DND-41 (cell line): ENCODE data around the gene PGM2L1.
A peak's percentile ranks its signal among the peaks of the same experiment; 100 is the strongest.

Experiments
- ATAC-seq: fragments of 200-7000 bp; cut with Tn5 transposase; 3 replicates; pipeline ENCODE4 v1.9.1; 2021; ENCODE audit warnings: low read depth; ENCODE audit not compliant: insufficient read depth
- DNase-seq: peaks from one replicate; pipeline ENCODE4 v3.0.0-alpha.2; 2020
- H2AFZ ChIP-seq: 2 replicates; pipeline ENCODE4 v1.6.0; 2012; ENCODE audit warnings: low read depth, low read length
- H3K27ac ChIP-seq: 2 replicates; pipeline ENCODE4 v1.5.1; 2012; ENCODE audit warnings: low read length, inconsistent platforms
- H3K27me3 ChIP-seq: fragments of 200-600 bp; sonication (generic); 2 replicates; pipeline ENCODE4 v1.6.0; 2012; ENCODE audit warnings: low read length, mild to moderate bottlenecking, inconsistent platforms; ENCODE audit not compliant: insufficient read depth, poor library complexity
- H3K36me3 ChIP-seq: 2 replicates; pipeline ENCODE4 v1.5.1; 2012; ENCODE audit warnings: low read length, inconsistent platforms; ENCODE audit not compliant: insufficient read depth
- H3K4me1 ChIP-seq: 2 replicates; pipeline ENCODE4 v1.5.1; 2012; ENCODE audit warnings: mild to moderate bottlenecking, low read length; ENCODE audit not compliant: insufficient read depth
- H3K4me2 ChIP-seq: 2 replicates; pipeline ENCODE4 v1.6.0; 2012; ENCODE audit warnings: mild to moderate bottlenecking, moderate library complexity, low read length, inconsistent platforms; ENCODE audit not compliant: insufficient read depth
- H3K4me3 ChIP-seq, 2 experiments: fragments of 200-600 bp in 1 of 2; shearing (Covaris generic) in 1 of 2; 2 replicates each; pipeline ENCODE4 v1.5.1; 2012 to 2016; ENCODE audit warnings: inconsistent platforms in 2 of 2, low read length in 2 of 2, mild to moderate bottlenecking in 2 of 2, low read depth in 1 of 2, moderate library complexity in 1 of 2
- H3K79me2 ChIP-seq: 2 replicates; pipeline ENCODE4 v1.6.0; 2012; ENCODE audit warnings: low read length, inconsistent platforms; ENCODE audit not compliant: insufficient read depth
- H3K9ac ChIP-seq: 2 replicates; pipeline ENCODE4 v1.6.0; 2012; ENCODE audit warnings: low read depth, mild to moderate bottlenecking, inconsistent platforms, low read length, moderate library complexity
- H3K9me3 ChIP-seq: 2 replicates; pipeline ENCODE4 v1.5.1; 2012; ENCODE audit warnings: low read length, moderate library complexity, mild to moderate bottlenecking, inconsistent platforms; ENCODE audit not compliant: insufficient read depth, severe bottlenecking
- H4K20me1 ChIP-seq: 2 replicates; pipeline ENCODE4 v1.6.0; 2012; ENCODE audit warnings: low read length; ENCODE audit not compliant: insufficient read depth
- EZH2 ChIP-seq: IDR thresholded peaks from 3 replicates; pipeline ENCODE4 v1.6.1; 2012; ENCODE audit warnings: borderline replicate concordance, low read depth, mild to moderate bottlenecking, moderate library complexity, low read length, inconsistent platforms; ENCODE audit not compliant: severe bottlenecking
- TF ChIP-seq, protein P1 (sequence below): IDR thresholded peaks from 2 replicates; pipeline ENCODE4 v1.5.1; 2012; ENCODE audit warnings: borderline replicate concordance, low read length, moderate library complexity, mild to moderate bottlenecking; ENCODE audit not compliant: poor library complexity, severe bottlenecking; ENCODE audit errors: extremely low read depth

Gene PGM2L1

GRCh38 chr11:74397501-74398243 lies 561 bp downstream of the PGM2L1 start:
- H3K4me3 ChIP-seq: peak overlapping the region; percentile 78
- H3K9ac ChIP-seq: peak overlapping the region; percentile 78
- H3K4me2 ChIP-seq: peak overlapping the region; percentile 100
- H3K9me3 ChIP-seq: no peaks in the 10 kb centered on the region
- DNase-seq: peak; percentile 37
- H2AFZ ChIP-seq: peak overlapping the region; percentile 98
- ATAC-seq: peak; percentile 10; the same call in 1 of the 3 replicates
- H3K27ac ChIP-seq: peak overlapping the region; percentile 67
- H3K4me1 ChIP-seq: peaks cover 23% of the 10 kb centered on the region
- H3K36me3 ChIP-seq: no peaks in the 10 kb centered on the region; the same call in 1 of the 2 replicates
- no peaks in the 10 kb centered on the region for H4K20me1 ChIP-seq
- TF ChIP-seq EZH2: no peak
- TF ChIP-seq, protein P1, sequence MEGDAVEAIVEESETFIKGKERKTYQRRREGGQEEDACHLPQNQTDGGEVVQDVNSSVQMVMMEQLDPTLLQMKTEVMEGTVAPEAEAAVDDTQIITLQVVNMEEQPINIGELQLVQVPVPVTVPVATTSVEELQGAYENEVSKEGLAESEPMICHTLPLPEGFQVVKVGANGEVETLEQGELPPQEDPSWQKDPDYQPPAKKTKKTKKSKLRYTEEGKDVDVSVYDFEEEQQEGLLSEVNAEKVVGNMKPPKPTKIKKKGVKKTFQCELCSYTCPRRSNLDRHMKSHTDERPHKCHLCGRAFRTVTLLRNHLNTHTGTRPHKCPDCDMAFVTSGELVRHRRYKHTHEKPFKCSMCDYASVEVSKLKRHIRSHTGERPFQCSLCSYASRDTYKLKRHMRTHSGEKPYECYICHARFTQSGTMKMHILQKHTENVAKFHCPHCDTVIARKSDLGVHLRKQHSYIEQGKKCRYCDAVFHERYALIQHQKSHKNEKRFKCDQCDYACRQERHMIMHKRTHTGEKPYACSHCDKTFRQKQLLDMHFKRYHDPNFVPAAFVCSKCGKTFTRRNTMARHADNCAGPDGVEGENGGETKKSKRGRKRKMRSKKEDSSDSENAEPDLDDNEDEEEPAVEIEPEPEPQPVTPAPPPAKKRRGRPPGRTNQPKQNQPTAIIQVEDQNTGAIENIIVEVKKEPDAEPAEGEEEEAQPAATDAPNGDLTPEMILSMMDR: no peak
- H3K79me2 ChIP-seq: no peaks in the 10 kb centered on the region
- no peaks in the 10 kb centered on the region for H3K27me3 ChIP-seq

DNA sequence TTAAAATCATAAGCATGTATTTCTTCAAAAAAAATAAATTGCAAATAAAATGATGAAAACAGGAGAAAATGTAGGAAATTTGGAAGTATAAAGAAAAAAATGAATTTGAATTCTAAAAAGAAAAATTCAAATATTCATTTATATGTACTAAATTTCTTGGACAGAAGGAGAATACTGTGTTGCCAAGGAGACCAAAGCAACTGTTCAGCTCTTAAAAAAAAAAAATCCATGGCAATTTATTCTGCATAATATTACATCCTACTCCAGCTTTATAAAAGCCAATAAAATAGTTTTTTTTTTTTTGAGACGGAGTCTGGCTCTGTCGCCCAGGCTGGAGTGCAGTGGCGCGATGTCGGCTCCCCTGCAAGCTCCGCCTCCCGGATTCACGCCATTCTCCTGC lies 6.0 kb downstream of the PGM2L1 start:
- Histone ChIP-seq H3K9ac (no peak overlapping the region), H3K9me3 (no peaks in the 10 kb centered on the region), H3K27ac (no peak overlapping the region), H2AFZ (no peak overlapping the region), H3K4me3 (no peak overlapping the region), H4K20me1 (no peaks in the 10 kb centered on the region), H3K4me2 (no peak overlapping the region), H3K36me3 (no peaks in the 10 kb centered on the region), H3K4me1 (peaks cover 12% of the 10 kb centered on the region), H3K27me3 (no peaks in the 10 kb centered on the region), H3K79me2 (no peaks in the 10 kb centered on the region)
- ATAC-seq: no peak
- no peak for TF ChIP-seq EZH2
- TF ChIP-seq, protein P1: no peak
- no peak for DNase-seq

DNA sequence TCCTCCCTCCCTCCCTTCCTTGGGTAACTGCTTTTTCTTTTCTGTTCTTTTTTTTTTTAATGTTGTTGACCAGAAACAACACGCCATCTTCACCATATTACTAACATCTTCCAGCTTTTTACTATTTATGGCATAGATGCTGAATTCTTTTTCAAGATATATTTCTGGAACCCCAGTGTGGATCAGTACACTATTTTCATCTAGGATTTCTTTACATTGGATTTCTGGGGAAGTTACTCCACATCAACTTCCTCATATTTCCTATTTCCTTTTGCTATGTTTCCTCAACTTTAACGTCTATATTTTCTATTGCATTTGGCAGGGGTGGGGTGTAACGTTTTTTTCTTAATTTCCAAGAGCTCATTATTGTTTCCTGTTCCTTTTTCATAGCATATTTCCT lies 7.0 kb downstream of the PGM2L1 start:
- Histone ChIP-seq H2AFZ (no peak overlapping the region), H3K36me3 (no peaks in the 10 kb centered on the region), H3K27me3 (no peaks in the 10 kb centered on the region), H3K4me2 (no peak overlapping the region), H3K4me1 (0 out of 2 replicates have a peak, but pooled peaks cover 5% of the 10 kb centered on the region), H3K27ac (no peak overlapping the region), H3K79me2 (no peaks in the 10 kb centered on the region), H3K9me3 (no peaks in the 10 kb centered on the region), H3K9ac (no peak overlapping the region), H3K4me3 (no peak overlapping the region), H4K20me1 (no peaks in the 10 kb centered on the region)
- no peak for ATAC-seq
- DNase-seq: no peak
- no peak for TF ChIP-seq EZH2
- TF ChIP-seq, protein P1: no peak
